Skin epidermis (tissue), 12 donors: ENCODE results near the gene BCR.
A peak's percentile ranks its signal among the peaks of the same experiment; 100 is the strongest.

Source experiments
- H3K27ac ChIP-seq, 21 experiments: fragments of 200-600 bp; sonication (generic) in 11 of 21; one replicate each; pipeline ENCODE4 v1.5.0; 2020; ENCODE audit warnings: mild to moderate bottlenecking in 3 of 21, inconsistent platforms in 2 of 21, moderate library complexity in 2 of 21
- H3K4me3 ChIP-seq, 7 experiments: fragments of 200-600 bp; sonication (generic) in 2 of 7; one replicate each; pipeline ENCODE4 v1.5.0; 2020; ENCODE audit warnings: inconsistent platforms in 2 of 7, mild to moderate bottlenecking in 2 of 7, moderate library complexity in 1 of 7

Gene BCR

GRCh38 chr22:23235425-23235824, 55.1 kb downstream of the BCR start:
- Histone ChIP-seq H3K4me3 (no peak overlapping the region), H3K27ac (no peak overlapping the region)

DNA sequence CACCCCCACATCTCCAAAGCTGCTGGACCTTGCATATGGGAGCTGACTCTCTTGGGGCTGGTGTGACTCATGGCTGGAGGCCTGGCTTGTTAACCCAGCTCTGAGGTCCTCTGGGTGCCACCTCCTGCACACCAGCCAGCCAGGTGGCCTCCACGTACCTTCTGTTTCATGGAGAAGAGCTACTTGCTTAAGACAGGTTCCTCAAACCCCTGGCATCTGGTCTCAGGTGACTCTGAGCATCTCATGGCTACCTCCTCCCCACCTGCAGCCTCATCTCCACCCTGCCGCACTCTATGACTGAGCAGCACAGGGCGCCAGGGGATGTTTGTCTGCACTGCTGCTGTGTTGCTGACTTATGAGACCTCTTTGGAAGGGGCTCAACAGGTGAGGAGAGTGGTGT, 55.7 kb downstream of the BCR start:
- Histone ChIP-seq H3K27ac (peak overlapping the region in 1 of 21 experiments; percentile 29), H3K4me3 (no peak overlapping the region)

GRCh38 chr22:23236440-23237184, 56.3 kb downstream of the BCR start:
- H3K27ac ChIP-seq: peak overlapping the region in 4 of 21 experiments; percentile 5 to 50 (median 28)
- no peak overlapping the region for H3K4me3 ChIP-seq

- Histone ChIP-seq H3K4me3 (no peak overlapping the region), H3K27ac (peak overlapping the region in 6 of 21 experiments; percentile 2 to 50 (median 28))
Observed at GRCh38 chr22:23237201-23237798, 57.0 kb downstream of the BCR start.

DNA sequence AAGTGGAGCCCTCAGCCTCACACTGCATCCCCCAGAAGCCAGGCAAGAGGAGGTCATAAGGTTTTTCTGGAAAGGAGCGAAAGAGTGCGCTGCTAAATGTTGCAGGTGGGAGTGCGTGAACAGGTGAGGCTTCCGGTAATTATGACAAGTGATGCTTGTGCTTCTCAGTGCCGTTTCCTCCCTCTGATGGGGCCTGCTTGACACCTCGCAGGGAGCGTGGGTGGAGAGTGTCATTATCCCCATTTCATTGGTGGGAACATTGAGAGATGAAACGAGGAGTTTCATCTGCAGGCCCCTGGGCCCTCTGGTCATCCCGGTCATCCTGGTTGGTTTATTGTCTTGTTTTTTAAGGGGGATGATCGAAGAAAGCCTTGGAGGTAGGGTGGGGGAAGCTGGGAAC, 57.5 kb downstream of the BCR start:
- H3K4me3 ChIP-seq: no peak overlapping the region
- H3K27ac ChIP-seq: peak overlapping the region in 5 of 21 experiments; percentile 2 to 50 (median 29)

- H3K4me3 ChIP-seq: no peak overlapping the region
- H3K27ac ChIP-seq: no peak overlapping the region
Observed at GRCh38 chr22:23238707-23239106, 58.4 kb downstream of the BCR start.

- Histone ChIP-seq H3K4me3 (no peak overlapping the region), H3K27ac (no peak overlapping the region)
Observed at GRCh38 chr22:23239429-23239828, 59.1 kb downstream of the BCR start.

GRCh38 chr22:23240639-23241389, 60.5 kb downstream of the BCR start:
- no peak overlapping the region for H3K4me3 ChIP-seq
- peak overlapping the region in 2 of 21 experiments; percentile 40 to 59 for H3K27ac ChIP-seq

- peak overlapping the region in 2 of 21 experiments; percentile 40 to 59 for H3K27ac ChIP-seq
- H3K4me3 ChIP-seq: no peak overlapping the region
Observed at GRCh38 chr22:23241562-23242472, 61.5 kb downstream of the BCR start.

DNA sequence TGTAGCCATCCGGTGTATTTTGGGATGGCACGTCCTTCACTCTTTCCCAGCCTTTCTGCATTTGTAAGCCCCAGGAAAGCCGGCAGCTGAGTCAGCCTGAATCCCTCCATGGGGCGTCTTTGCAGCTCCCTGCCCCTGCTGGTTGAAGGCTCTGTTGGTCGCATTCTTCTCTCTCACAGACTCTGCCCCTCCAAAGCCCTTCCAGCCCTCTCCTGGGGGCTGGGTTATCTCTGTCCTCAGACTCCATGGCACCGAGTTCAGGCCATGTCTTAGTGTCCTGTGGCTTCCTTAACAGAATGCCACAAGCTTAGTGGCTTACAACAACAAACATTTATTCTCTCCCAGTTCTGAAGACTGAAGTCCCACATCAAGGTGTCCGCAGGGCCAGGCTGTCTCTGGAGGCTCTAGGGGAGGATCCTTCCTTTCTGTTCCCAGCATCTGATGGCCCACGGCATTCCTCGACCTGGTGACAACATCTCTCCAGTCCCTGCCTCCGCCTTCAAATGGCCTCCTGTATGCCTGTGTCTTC, 62.2 kb downstream of the BCR start:
- H3K4me3 ChIP-seq: no peak overlapping the region
- peak overlapping the region in 1 of 21 experiments; percentile 63 for H3K27ac ChIP-seq

GRCh38 chr22:23243006-23243573, 62.8 kb downstream of the BCR start:
- Histone ChIP-seq H3K4me3 (no peak overlapping the region), H3K27ac (peak overlapping the region in 1 of 21 experiments; percentile 63)

DNA sequence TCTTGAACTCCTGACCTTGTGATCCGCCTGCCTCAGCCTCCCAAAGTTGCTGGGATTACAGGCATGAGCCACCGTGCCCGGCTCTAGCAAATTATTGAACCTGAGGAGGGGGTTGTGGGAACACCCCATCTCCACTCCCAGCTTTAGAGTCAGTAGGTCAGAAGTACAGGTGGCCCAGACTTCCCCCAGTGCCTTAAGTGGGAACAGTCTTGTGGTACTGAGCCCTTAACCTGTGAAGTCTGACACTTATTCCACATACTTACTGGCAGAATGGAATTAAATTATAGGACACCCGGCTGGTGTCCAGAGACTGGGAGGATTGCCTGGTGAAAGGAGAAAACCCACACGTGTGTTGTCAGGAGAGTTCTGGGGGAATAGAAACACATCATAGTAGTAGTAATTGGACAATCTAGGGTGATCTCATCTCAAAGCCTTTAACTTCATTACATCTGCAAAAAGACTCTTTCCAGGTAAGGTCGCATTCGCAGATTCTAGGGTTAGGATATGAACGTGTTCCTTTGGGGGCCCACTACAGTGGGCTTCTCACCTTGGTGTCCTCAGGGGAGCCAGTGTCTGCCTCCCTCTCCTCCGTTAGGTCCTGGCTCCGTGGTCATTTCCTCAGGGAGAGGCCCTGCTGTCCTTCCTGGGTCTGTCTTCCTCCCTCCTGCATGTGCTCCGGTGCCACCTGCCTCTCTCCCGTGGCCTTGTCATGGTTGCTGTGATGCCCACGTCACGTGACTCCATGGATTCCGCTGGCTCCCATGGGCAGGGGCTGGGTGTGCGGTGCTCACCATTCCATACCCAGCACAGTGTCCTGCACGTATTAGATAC, 63.8 kb downstream of the BCR start:
- Histone ChIP-seq H3K27ac (peak overlapping the region in 2 of 21 experiments; percentile 21 to 28), H3K4me3 (no peak overlapping the region)

GRCh38 chr22:23244690-23245044, 64.4 kb downstream of the BCR start:
- Histone ChIP-seq H3K27ac (peak overlapping the region in 1 of 21 experiments; percentile 28), H3K4me3 (no peak overlapping the region)

DNA sequence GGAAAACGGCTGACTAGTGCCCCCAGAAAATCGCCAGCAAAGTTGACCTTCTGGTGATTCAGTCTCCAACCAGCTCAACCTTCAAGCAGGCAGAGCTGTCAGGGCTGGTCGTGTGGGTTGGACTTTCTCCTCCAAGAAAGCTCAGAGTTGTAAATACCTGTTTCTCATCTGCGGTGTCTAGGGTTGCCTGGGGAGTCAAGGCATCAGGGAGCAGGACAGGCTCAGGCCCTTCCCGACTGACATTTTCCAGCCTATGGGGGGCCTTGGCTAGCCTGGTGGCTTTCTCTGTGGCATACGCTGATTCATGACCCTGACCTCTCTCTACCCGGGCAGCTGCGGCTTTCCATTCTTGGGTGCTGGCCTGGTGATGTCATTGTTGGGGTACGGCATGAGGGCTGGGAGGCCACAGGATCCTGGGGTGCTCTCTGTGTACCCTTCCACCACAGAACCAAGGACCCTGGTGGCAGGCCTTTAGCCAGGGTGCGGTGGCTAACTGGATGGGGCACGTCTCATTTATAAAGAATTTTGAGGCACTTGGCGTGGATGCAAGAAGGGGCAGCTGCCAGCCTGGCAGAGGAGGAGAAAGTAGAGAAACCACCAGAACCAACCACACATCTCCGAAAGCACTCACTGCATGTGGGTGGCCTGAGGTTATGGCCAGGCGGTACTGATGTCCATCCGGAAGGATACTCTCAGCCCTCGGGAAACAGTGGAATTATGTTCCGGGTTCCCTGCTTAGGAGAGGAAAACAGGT, 64.9 kb downstream of the BCR start:
- H3K27ac ChIP-seq: peak overlapping the region in 2 of 21 experiments; percentile 28 to 37
- H3K4me3 ChIP-seq: no peak overlapping the region

- H3K27ac ChIP-seq: no peak overlapping the region
- H3K4me3 ChIP-seq: no peak overlapping the region
Observed at GRCh38 chr22:23245799-23246136, 65.5 kb downstream of the BCR start.

GRCh38 chr22:23246982-23247766, 66.9 kb downstream of the BCR start:
- Histone ChIP-seq H3K27ac (no peak overlapping the region), H3K4me3 (no peak overlapping the region)

GRCh38 chr22:23248583-23248982, 68.3 kb downstream of the BCR start:
- no peak overlapping the region for H3K4me3 ChIP-seq
- H3K27ac ChIP-seq: no peak overlapping the region
